ENCODE measurements around the gene EVC2.

- TF ChIP-seq EZH2 (IDR thresholded peaks at IDR 0.05; ENCODE audit: insufficient read depth, poor library complexity, severe bottlenecking) (no peak), EZH2phosphoT487 (IDR thresholded peaks at IDR 0.05; ENCODE audit: insufficient read depth, low read depth) (no peak)
Measured at GRCh38 chr4:5751666-5752375, 43.5 kb upstream of the EVC2 start.

Measured in GM23248 (cell line).